Stomach (tissue), 9 donors: ENCODE data around the gene WDR5. TPM values are rescaled to one million over a fixed set of nuclear protein-coding genes. Genes with fewer than 3 reads are reported as not detected.
"Not testable (repeated sequence)": the region's sequence is repeated elsewhere in the genome, so short reads cannot be mapped to it uniquely, and the experiment has no call there.

Experiments used
- DNase-seq, 2 donors: peaks; one replicate each; pipeline versions ENCODE4 v3.0.0 to v3.0.0-alpha.2; 2013 to 2019
- H3K27ac ChIP-seq, 5 donors: fragments of 200-600 bp in 4 of 5; sonication (generic) in 4 of 5; one replicate each; pipeline ENCODE4 v1.5.1; 2013 to 2019; ENCODE audit warnings: mild to moderate bottlenecking in 1 of 5, moderate library complexity in 1 of 5
- H3K27me3 ChIP-seq, 3 donors: fragments of 200-600 bp; sonication (generic); one replicate each; pipeline ENCODE4 v1.5.1; 2017 to 2019; ENCODE audit warnings: mixed run types in 1 of 3
- H3K36me3 ChIP-seq, 4 donors: fragments of 200-600 bp; sonication (generic); 1 replicate in 3 of 4; 2 replicates in 1 of 4; pipeline ENCODE4 v1.5.1; 2016 to 2019
- H3K4me1 ChIP-seq, 4 donors: fragments of 200-600 bp; sonication (generic); one replicate each; pipeline ENCODE4 v1.5.1; 2016 to 2019
- H3K4me3 ChIP-seq, 4 donors: fragments of 200-600 bp; sonication (generic) in 3 of 4; one replicate each; pipeline ENCODE4 v1.5.1; 2016 to 2019; ENCODE audit warnings: mild to moderate bottlenecking in 1 of 4
- H3K9me3 ChIP-seq, 4 donors: fragments of 200-600 bp; sonication (generic); one replicate each; pipeline ENCODE4 v1.5.1; 2016 to 2019
- EP300 ChIP-seq: sonication (generic); formaldehyde crosslinking; IDR thresholded peaks from one replicate; pipeline ENCODE4 v1.6.1; 2017; ENCODE audit warnings: antibody characterized with exemption
- POLR2A ChIP-seq, 4 donors: fragments of 450-650 bp; IDR thresholded peaks; one replicate each; pipeline ENCODE4 v1.6.1; 2016; ENCODE audit warnings: antibody characterized with exemption in 4 of 4, control low read depth in 2 of 4, mild to moderate bottlenecking in 1 of 4, moderate library complexity in 1 of 4
- POLR2AphosphoS5 ChIP-seq, 3 donors: sonication (generic); formaldehyde crosslinking; IDR thresholded peaks; one replicate each; pipeline ENCODE4 v1.6.1; 2016; ENCODE audit warnings: antibody characterized with exemption in 3 of 3
- WGBS, 5 donors: extraction: QIAGEN DNeasy Blood & Tissue Kit in 3 of 5; methylation state at CpG; one replicate each; pipeline versions ENCODE4 v1.1.5 to v1.1.7; 2013 to 2018; 5-methylcytosine and 5-hydroxymethylcytosine counted together
- intact Hi-C: fragments of 100-400 bp; cut with DNase I; formaldehyde crosslinking; loops from one replicate; pipeline ENCODE4 v1.15.1; 2023; ENCODE audit warnings: low total_unique reads
- polyA plus RNA-seq, 3 donors: library from polyadenylated mRNA; stranded (reverse); fragments of 200-250 nt; gene quantifications; one replicate each; pipeline ENCODE4 v1.2.3, GENCODE V29; 2013
- total RNA-seq, 5 donors: library from RNA; depleted of rRNA; stranded (reverse); fragments of >200 nt; gene quantifications; one replicate each; pipeline versions ENCODE4 v1.1.0 to v1.2.3, GENCODE V29; 2014 to 2016
- TF ChIP-seq, protein P1 (sequence below), 7 experiments: fragments of 450-650 bp in 4 of 7; fragments of 200-600 bp in 3 of 7; sonication (generic) in 3 of 7; IDR thresholded peaks; one replicate each; pipeline ENCODE4 v1.5.1; 2016 to 2019; ENCODE audit warnings: antibody characterized with exemption in 7 of 7, control low read depth in 2 of 7, mild to moderate bottlenecking in 1 of 7
- donor health status: healthy with polysubstance abuse.
- donor health status: Bipolar disorder and iron deficiency.
- donor health status: healthy.

WDR5 gene
- total and polyA plus RNA-seq, 8 donors: 2.3 to 22.3 (median 14.1) TPM

DNA sequence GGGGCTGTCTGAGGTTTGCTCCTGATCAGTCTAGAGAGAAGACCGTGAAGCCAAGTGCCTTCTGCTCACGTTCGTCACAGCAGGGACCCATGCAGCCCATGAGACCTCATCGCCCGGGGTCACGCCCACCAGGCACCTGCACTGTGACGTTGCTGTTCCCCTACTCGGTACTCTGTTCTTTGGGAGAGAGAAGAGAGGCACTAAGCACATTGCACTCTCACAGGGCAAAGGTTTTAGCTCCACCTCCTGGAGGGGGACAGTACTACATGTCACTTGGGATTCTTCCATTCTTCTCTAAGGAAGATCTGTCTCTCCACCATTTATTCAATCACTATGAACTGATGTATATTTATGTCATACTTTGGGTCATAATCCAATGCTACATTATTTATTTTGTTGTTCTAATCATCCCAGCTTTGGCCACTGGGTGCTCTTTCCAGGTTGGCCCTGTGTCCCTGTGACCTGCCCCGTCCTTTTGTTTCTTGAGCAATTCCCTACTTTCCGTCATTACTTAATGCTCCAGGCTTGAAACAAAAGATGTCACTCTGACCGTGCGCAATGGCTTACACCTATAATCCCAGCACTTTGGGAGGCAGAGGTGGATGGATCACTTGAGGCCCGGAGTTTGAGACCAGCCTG lies 36.6 kb upstream of the WDR5 start:
- Histone ChIP-seq H3K4me3 (no peak overlapping the region), H3K36me3 (no peaks in the 10 kb centered on the region), H3K9me3 (no peaks in the 10 kb centered on the region), H3K27ac (no peak overlapping the region), H3K4me1 (no peaks in the 10 kb centered on the region), H3K27me3 (peaks cover 0 to 20% (median 0%) of the 10 kb centered on the region in 3 donors)
- intact Hi-C loops: loop anchor here (10.0 kb wide), 1 partner anchor 314 kb away; no protein-coding TSS in a partner anchor
- DNase-seq: peak; percentile 50 to 66
- 38 to 45% (median 40%) methylated on average over 12 to 13 of the region's 13 CpGs for WGBS, 5 donors
- TF ChIP-seq EP300 (no peak), POLR2AphosphoS5 (IDR thresholded peaks at IDR 0.05) (no peak)
- TF ChIP-seq, protein P1, sequence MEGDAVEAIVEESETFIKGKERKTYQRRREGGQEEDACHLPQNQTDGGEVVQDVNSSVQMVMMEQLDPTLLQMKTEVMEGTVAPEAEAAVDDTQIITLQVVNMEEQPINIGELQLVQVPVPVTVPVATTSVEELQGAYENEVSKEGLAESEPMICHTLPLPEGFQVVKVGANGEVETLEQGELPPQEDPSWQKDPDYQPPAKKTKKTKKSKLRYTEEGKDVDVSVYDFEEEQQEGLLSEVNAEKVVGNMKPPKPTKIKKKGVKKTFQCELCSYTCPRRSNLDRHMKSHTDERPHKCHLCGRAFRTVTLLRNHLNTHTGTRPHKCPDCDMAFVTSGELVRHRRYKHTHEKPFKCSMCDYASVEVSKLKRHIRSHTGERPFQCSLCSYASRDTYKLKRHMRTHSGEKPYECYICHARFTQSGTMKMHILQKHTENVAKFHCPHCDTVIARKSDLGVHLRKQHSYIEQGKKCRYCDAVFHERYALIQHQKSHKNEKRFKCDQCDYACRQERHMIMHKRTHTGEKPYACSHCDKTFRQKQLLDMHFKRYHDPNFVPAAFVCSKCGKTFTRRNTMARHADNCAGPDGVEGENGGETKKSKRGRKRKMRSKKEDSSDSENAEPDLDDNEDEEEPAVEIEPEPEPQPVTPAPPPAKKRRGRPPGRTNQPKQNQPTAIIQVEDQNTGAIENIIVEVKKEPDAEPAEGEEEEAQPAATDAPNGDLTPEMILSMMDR (IDR thresholded peaks at IDR 0.05): peak in 5 of 7 experiments; percentile 62 to 80 (median 72)

DNA sequence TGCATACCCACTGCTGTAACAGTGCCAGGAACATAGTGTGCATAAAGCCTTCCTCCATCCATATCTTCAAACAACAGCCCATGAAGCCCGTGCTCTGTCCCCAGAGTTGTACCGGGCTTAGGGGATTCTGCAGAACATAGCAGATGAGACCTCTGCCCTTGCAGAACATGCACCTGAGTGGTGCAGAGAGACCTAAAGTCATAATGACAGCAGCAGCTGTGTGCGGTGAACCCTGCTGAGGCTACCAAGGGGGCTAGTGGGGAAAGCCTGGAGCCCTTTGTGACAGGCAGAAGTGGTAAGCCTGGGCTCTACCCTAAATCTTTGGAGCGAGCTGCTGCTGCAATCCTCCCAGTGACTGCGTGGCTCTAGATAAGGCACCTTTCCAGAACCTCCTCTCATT lies 35.8 kb upstream of the WDR5 start:
- no peak overlapping the region for H3K27ac ChIP-seq
- no peak for DNase-seq
- no peak for TF ChIP-seq POLR2AphosphoS5 (IDR thresholded peaks at IDR 0.05)
- TF ChIP-seq EP300: no peak
- TF ChIP-seq, protein P1 (IDR thresholded peaks at IDR 0.05): no peak
- no peak for TF ChIP-seq POLR2A (IDR thresholded peaks at IDR 0.05)
- intact Hi-C loops: no loop called here
- WGBS, 5 donors: 83 to 100% (median 88%) methylated on average over 2 to 5 of the region's 5 CpGs
- H3K4me1 ChIP-seq: no peaks in the 10 kb centered on the region
- H3K36me3 ChIP-seq: no peaks in the 10 kb centered on the region
- peaks cover 0 to 20% (median 0%) of the 10 kb centered on the region in 3 donors for H3K27me3 ChIP-seq
- H3K4me3 ChIP-seq: no peak overlapping the region
- H3K9me3 ChIP-seq: no peaks in the 10 kb centered on the region

DNA sequence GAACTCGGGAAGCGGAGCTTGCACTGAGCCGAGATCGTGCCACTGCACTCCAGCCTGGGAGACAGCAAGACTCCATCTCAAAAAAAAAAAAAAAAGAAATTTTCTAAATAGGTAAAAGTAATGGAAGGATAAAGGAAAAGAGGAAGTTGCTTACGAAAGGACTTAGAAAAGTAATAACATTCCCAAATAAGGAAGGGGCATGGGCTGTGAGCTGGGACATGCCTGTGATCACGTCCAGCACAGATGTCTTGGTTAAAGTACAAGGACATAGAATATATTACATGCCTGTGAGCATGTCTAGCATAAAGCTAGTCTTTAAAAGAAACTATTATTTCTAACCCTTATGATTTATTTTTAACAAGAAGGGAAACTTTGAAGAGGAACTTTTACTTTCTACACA lies 34.7 kb upstream of the WDR5 start:
- H3K27ac ChIP-seq, H3K4me1 ChIP-seq, H3K4me3 ChIP-seq, H3K9me3 ChIP-seq, intact Hi-C loops, H3K36me3 ChIP-seq, DNase-seq: not testable (repeated sequence)
- peaks cover 0 to 18% (median 0%) of the 10 kb centered on the region in 3 donors for H3K27me3 ChIP-seq
- WGBS, 5 donors: 60 to 77% (median 72%) methylated on average over 6 of the region's 6 CpGs

DNA sequence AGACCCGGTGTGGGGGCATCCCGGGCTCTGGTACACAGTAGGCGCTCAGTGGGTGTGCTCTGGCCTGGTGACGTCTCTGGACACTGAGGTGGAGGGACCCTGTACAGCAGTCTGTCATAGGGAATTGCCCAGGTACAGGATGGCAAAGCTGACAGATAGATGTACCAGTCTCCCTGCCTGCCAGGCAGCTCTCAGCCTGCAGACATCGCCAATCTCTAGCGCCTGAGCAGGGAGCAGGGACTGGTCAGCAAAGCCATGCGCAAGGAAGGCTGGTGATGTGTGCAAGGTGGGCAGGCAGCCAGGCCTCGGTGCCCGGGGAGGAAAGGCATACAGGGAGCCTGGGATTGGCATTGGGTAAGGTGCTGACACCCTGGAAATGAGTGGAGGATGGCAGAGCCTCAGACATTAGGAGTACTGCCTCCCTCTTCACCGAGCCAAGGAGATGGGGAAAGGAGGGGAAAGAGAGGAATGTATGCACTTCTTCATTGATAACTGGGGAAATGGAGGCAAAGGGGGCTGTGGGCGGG lies 34.2 kb upstream of the WDR5 start:
- 49 to 63% (median 55%) methylated on average over 11 of the region's 11 CpGs for WGBS, 5 donors
- TF ChIP-seq POLR2AphosphoS5 (IDR thresholded peaks at IDR 0.05): no peak
- H3K4me1 ChIP-seq: no peaks in the 10 kb centered on the region
- no peak overlapping the region for H3K27ac ChIP-seq
- no peaks in the 10 kb centered on the region for H3K36me3 ChIP-seq
- intact Hi-C loops: no loop called here
- H3K9me3 ChIP-seq: no peaks in the 10 kb centered on the region
- peaks cover 0 to 22% (median 0%) of the 10 kb centered on the region in 3 donors for H3K27me3 ChIP-seq
- no peak overlapping the region for H3K4me3 ChIP-seq
- no peak for DNase-seq

DNA sequence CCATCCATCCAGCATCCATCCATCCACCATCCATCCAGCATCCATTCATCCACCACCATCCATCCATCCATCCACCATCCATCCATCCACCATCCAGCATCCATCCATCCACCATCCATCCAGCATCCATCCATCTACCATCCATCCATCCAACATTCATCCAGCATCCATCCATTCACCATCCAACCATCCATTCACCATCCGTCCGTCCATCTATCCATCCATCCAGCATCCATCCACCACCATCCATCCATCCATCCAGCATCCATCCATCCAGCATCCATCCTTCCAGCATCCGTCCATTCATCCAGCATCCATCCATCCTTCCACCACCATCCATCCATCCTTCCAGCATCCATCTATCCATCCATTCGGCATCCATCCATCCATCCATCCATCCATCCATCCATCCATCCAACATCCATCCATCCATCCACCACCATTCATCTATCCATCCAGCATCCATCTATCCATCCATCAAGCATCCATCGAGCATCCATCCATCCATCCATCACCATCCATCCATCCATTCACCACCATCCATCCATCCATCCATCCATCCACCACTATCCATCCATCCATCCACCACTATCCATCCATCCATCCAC lies 32.4 kb upstream of the WDR5 start:
- no peak overlapping the region for H3K4me3 ChIP-seq
- DNase-seq: no peak
- no peaks in the 10 kb centered on the region for H3K4me1 ChIP-seq
- H3K27me3 ChIP-seq: peaks cover 0 to 22% (median 0%) of the 10 kb centered on the region in 3 donors
- intact Hi-C loops: no loop called here
- TF ChIP-seq, protein P1 (IDR thresholded peaks at IDR 0.05): no peak
- TF ChIP-seq POLR2A (IDR thresholded peaks at IDR 0.05) (no peak), POLR2AphosphoS5 (IDR thresholded peaks at IDR 0.05) (no peak), EP300 (no peak)
- H3K27ac ChIP-seq: no peak overlapping the region
- no peaks in the 10 kb centered on the region for H3K36me3 ChIP-seq
- no peaks in the 10 kb centered on the region for H3K9me3 ChIP-seq
- WGBS, 5 donors: 69 to 89% (median 75%) methylated on average over 5 of the region's 5 CpGs
